Osteoblast (primary cell): ENCODE measurements around the gene MS4A5. TPM values are rescaled to one million over a fixed set of nuclear protein-coding genes. Genes with fewer than 3 reads are reported as not detected.

Source experiments
- DNase-seq: peaks from one replicate; pipeline ENCODE4 v3.0.0; 2011; ENCODE audit warnings: low spot score, mixed read lengths; ENCODE audit not compliant: insufficient read length; ENCODE audit errors: missing footprints
- H2AFZ ChIP-seq: 2 replicates; pipeline ENCODE4 v1.6.0; 2011; ENCODE audit warnings: mild to moderate bottlenecking, low read length
- H3K27ac ChIP-seq: 2 replicates; pipeline ENCODE4 v1.5.1; 2011; ENCODE audit warnings: mild to moderate bottlenecking, low read depth, low read length, moderate library complexity
- H3K27me3 ChIP-seq: 2 replicates; pipeline ENCODE4 v1.6.0; 2012; ENCODE audit warnings: mild to moderate bottlenecking, control low read depth, inconsistent platforms, low read length, moderate library complexity; ENCODE audit not compliant: insufficient read depth
- H3K36me3 ChIP-seq: 2 replicates; pipeline ENCODE4 v1.5.1; 2011; ENCODE audit warnings: mild to moderate bottlenecking, low read length, control low read depth, moderate library complexity; ENCODE audit not compliant: insufficient read depth
- H3K4me1 ChIP-seq: 2 replicates; pipeline ENCODE4 v1.5.1; 2011; ENCODE audit warnings: mild to moderate bottlenecking, low read length, control low read depth, moderate library complexity; ENCODE audit not compliant: insufficient read depth
- H3K4me2 ChIP-seq: 2 replicates; pipeline ENCODE4 v1.6.0; 2011; ENCODE audit warnings: mild to moderate bottlenecking, low read length; ENCODE audit not compliant: insufficient read depth
- H3K4me3 ChIP-seq: fragments of 200-600 bp; sonication (generic); 3 replicates; pipeline ENCODE4 v1.5.1; 2012; ENCODE audit warnings: mild to moderate bottlenecking, low read length, inconsistent platforms; ENCODE audit not compliant: insufficient read depth
- H3K79me2 ChIP-seq: 2 replicates; pipeline ENCODE4 v1.6.0; 2012; ENCODE audit warnings: mild to moderate bottlenecking, low read length, control low read depth, inconsistent platforms; ENCODE audit not compliant: insufficient read depth
- H3K9me3 ChIP-seq: 2 replicates; pipeline ENCODE4 v1.5.1; 2011; ENCODE audit warnings: low read depth, low read length, control low read depth
- H4K20me1 ChIP-seq: 2 replicates; pipeline ENCODE4 v1.6.0; 2012; ENCODE audit warnings: mild to moderate bottlenecking, low read length, control low read depth; ENCODE audit not compliant: insufficient read depth
- CTCF ChIP-seq: IDR thresholded peaks from 2 replicates; pipeline ENCODE4 v1.5.1; 2011; ENCODE audit warnings: mild to moderate bottlenecking, low read depth, low read length, moderate library complexity; ENCODE audit errors: extremely low read depth
- total RNA-seq: library from RNA; depleted of rRNA; stranded (reverse); fragments of >200 nt; gene quantifications from 2 replicates; pipeline ENCODE4 v1.2.3, GENCODE V29; 2012

Gene MS4A5
- total RNA-seq, 1 donor: not detected

- no peak for DNase-seq
- no peaks in the 10 kb centered on the region for H4K20me1 ChIP-seq
- TF ChIP-seq CTCF: no peak
- H3K79me2 ChIP-seq: no peaks in the 10 kb centered on the region
- H3K9me3 ChIP-seq: no peaks in the 10 kb centered on the region
- H2AFZ ChIP-seq: no peak within 1 kb of the TSS
- no peak within 1 kb of the TSS for H3K4me2 ChIP-seq
- no peaks in the 10 kb centered on the region for H3K36me3 ChIP-seq
- no peak within 1 kb of the TSS for H3K4me3 ChIP-seq
- no peaks in the 10 kb centered on the region for H3K4me1 ChIP-seq
- H3K27ac ChIP-seq: no peak within 1 kb of the TSS
- no peaks in the 10 kb centered on the region for H3K27me3 ChIP-seq
Measured at GRCh38 chr11:60455531-60456042, 26.2 kb downstream of the MS4A5 start, which contains the start of gene MS4A1. MS4A1 (plus strand) TSS chr11:60455847; CDS start chr11:60462375, 6,528 bp downstream.

GRCh38 chr11:60457576-60457975 is 28.2 kb downstream of the MS4A5 start:
- Histone ChIP-seq H3K4me1 (no peaks in the 10 kb centered on the region), H3K4me2 (no peak overlapping the region), H3K36me3 (no peaks in the 10 kb centered on the region), H3K27me3 (no peaks in the 10 kb centered on the region), H4K20me1 (no peaks in the 10 kb centered on the region), H3K79me2 (no peaks in the 10 kb centered on the region), H3K27ac (no peak overlapping the region), H2AFZ (no peak overlapping the region), H3K9me3 (no peaks in the 10 kb centered on the region), H3K4me3 (no peak overlapping the region)
- DNase-seq: no peak
- no peak for TF ChIP-seq CTCF

DNA sequence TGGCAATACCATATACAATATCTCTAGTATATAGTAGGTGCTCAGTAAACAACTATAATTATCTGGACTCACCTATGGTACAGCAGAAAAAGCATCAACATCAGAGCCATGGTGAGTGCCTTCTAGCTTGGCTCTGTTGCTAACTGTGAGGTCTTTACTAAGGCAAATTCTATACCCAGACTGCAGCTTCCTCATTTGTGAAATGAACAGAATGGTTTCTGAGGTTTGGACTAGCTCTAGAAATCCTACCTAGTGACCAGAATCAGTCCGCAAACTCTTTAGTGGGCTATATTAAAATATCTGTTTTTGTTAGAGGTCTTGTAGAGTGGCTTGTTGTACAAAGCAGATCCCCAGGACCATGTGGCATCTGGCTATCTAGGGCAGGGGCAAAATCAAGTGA is 30.0 kb downstream of the MS4A5 start:
- DNase-seq: no peak
- no peak for TF ChIP-seq CTCF
- H4K20me1 ChIP-seq: no peaks in the 10 kb centered on the region
- no peaks in the 10 kb centered on the region for H3K9me3 ChIP-seq
- H3K79me2 ChIP-seq: no peaks in the 10 kb centered on the region
- H3K27ac ChIP-seq: no peak overlapping the region
- H2AFZ ChIP-seq: no peak overlapping the region
- H3K4me3 ChIP-seq: no peak overlapping the region
- no peaks in the 10 kb centered on the region for H3K36me3 ChIP-seq
- H3K4me2 ChIP-seq: no peak overlapping the region
- no peaks in the 10 kb centered on the region for H3K27me3 ChIP-seq
- H3K4me1 ChIP-seq: no peaks in the 10 kb centered on the region

DNA sequence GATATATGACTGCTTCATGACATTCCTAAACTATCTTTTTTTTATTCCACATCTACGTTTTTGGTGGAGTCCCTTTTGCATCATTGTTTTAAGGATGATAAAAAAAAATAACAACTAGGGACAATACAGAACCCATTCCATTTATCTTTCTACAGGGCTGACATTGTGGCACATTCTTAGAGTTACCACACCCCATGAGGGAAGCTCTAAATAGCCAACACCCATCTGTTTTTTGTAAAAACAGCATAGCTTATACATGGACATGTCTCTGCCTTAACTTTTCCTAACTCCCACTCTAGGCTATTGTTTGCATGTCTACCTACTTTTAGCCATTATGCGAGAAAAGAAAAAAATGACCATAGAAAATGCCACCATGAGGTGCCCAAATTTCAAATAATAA is 39.5 kb downstream of the MS4A5 start:
- no peak overlapping the region for H3K27ac ChIP-seq
- no peaks in the 10 kb centered on the region for H3K9me3 ChIP-seq
- H3K79me2 ChIP-seq: no peaks in the 10 kb centered on the region
- H3K4me2 ChIP-seq: no peak overlapping the region
- no peaks in the 10 kb centered on the region for H3K36me3 ChIP-seq
- DNase-seq: no peak
- TF ChIP-seq CTCF: no peak
- H4K20me1 ChIP-seq: no peaks in the 10 kb centered on the region
- H2AFZ ChIP-seq: no peak overlapping the region
- H3K4me3 ChIP-seq: no peak overlapping the region
- H3K27me3 ChIP-seq: no peaks in the 10 kb centered on the region
- H3K4me1 ChIP-seq: no peaks in the 10 kb centered on the region
